Femur (tissue), 1 donor: ENCODE measurements around the gene PAWR.
"Not testable (repeated sequence)": the region's sequence is repeated elsewhere in the genome, so short reads cannot be mapped to it uniquely, and the experiment has no call there.

Experiments used
- DNase-seq: peaks from one replicate; pipeline ENCODE4 v3.0.0-alpha.2; 2017

The PAWR gene

GRCh38 chr12:79585147-79585546, 105.6 kb downstream of the PAWR start:
- no peak for DNase-seq

GRCh38 chr12:79573820-79574219, 116.9 kb downstream of the PAWR start:
- no peak for DNase-seq

- no peak for DNase-seq
Measured at GRCh38 chr12:79569679-79570078, 121.1 kb downstream of the PAWR start.

- no peak for DNase-seq
Measured at GRCh38 chr12:79567175-79567563, 123.6 kb downstream of the PAWR start.

GRCh38 chr12:79566452-79567174, 124.2 kb downstream of the PAWR start:
- DNase-seq = no peak

GRCh38 chr12:79564727-79565350, 125.9 kb downstream of the PAWR start:
- DNase-seq = not testable (repeated sequence)

- no peak for DNase-seq
Measured at GRCh38 chr12:79563021-79563740, 127.6 kb downstream of the PAWR start.

- no peak for DNase-seq
Measured at GRCh38 chr12:79561401-79562132, 129.2 kb downstream of the PAWR start.

GRCh38 chr12:79560225-79560889, 130.4 kb downstream of the PAWR start:
- DNase-seq = no peak

- no peak for DNase-seq
Measured at GRCh38 chr12:79559591-79559990, 131.2 kb downstream of the PAWR start.

GRCh38 chr12:79558924-79559469, 131.8 kb downstream of the PAWR start:
- no peak for DNase-seq

GRCh38 chr12:79557690-79558315, 133.0 kb downstream of the PAWR start:
- DNase-seq = peak; percentile 28

- DNase-seq = no peak
Measured at GRCh38 chr12:79555028-79555925, 135.5 kb downstream of the PAWR start.

- DNase-seq = no peak
Measured at GRCh38 chr12:79553863-79554574, 136.7 kb downstream of the PAWR start.

GRCh38 chr12:79552192-79552591, 138.6 kb downstream of the PAWR start:
- DNase-seq = peak; percentile 49

GRCh38 chr12:79549531-79550271, 141.1 kb downstream of the PAWR start:
- no peak for DNase-seq

GRCh38 chr12:79548610-79548924, 142.2 kb downstream of the PAWR start:
- no peak for DNase-seq

GRCh38 chr12:79547735-79548609, 142.8 kb downstream of the PAWR start:
- DNase-seq = peak; percentile 46
